ENCODE measurements around the gene SYTL5. TPM values are rescaled to one million over a fixed set of nuclear protein-coding genes. Genes with fewer than 3 reads are reported as not detected.

The SYTL5 gene
- total and polyA plus RNA-seq, 4 donors: 0.09 to 2.8 (median 1.0) TPM

DNA sequence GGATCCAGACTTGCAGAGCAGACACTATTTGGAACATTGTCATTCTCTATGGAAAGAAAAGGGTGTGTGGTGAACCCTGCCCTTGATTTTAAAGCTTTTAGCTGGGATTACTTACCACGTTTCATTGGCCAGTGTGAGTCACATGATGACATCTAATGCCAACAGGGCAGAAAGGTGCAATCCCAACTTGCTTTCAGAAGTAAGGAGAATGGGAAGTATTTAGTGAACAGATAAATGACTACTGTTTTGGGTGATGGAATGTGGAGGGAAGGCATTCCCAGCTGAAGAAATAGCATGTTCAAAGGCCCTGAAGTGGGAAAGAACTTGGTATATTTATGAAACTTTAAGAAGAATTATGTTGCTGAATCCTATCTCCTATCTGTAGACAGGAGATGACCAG, 44.5 kb downstream of the SYTL5 start:
- 77% methylated on average over 1 of the region's 1 CpG for WGBS
- DNase-seq (ENCODE audit: low spot score): no peak

DNA sequence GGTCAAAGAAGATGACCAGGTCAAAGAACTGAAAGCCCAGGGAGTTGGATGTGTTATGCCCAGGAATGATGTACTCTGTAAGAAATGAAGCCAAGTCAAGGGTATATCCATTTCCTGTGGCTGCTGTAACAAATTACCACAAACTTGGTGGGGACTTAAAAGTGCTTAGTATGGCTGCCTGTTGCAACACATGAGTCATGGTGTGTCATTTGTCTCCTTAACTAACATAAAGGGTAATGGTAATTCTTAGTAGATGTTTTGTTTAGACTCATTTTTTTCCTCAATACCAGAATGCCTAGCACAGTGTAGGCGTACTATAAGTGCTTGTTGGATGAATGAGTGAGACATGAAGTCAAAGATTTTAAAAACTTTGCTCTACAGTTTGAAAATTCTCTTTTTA, 45.7 kb downstream of the SYTL5 start:
- no peak for DNase-seq (ENCODE audit: low spot score)
- no peak overlapping the region for H3K27ac ChIP-seq (ENCODE audit: low read depth in 1 of 2, low read length in 2 of 2)
- H3K9me3 ChIP-seq (ENCODE audit: control insufficient read depth in 4 of 4, low read length in 3 of 4): no peaks in the 10 kb centered on the region
- no peak overlapping the region for H3K9ac ChIP-seq (ENCODE audit: low read depth in 1 of 2, low read length in 2 of 2)
- TF ChIP-seq JUND (IDR thresholded peaks at IDR 0.05) (no peak), NR2F2 (IDR thresholded peaks at IDR 0.05) (no peak), HNF4A (conservative IDR thresholded peaks at IDR 0.05) (no peak), SP1 (IDR thresholded peaks at IDR 0.05) (no peak), FOXA1 (IDR thresholded peaks at IDR 0.05) (no peak), FOXA2 (IDR thresholded peaks at IDR 0.05) (no peak), YY1 (IDR thresholded peaks at IDR 0.05) (no peak), TAF1 (conservative IDR thresholded peaks at IDR 0.05) (no peak), HNF4G (IDR thresholded peaks at IDR 0.05) (no peak), RXRA (IDR thresholded peaks at IDR 0.05) (no peak)
- TF ChIP-seq, protein P1, sequence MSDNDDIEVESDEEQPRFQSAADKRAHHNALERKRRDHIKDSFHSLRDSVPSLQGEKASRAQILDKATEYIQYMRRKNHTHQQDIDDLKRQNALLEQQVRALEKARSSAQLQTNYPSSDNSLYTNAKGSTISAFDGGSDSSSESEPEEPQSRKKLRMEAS (IDR thresholded peaks at IDR 0.05): no peak
- TF ChIP-seq, protein P2, sequence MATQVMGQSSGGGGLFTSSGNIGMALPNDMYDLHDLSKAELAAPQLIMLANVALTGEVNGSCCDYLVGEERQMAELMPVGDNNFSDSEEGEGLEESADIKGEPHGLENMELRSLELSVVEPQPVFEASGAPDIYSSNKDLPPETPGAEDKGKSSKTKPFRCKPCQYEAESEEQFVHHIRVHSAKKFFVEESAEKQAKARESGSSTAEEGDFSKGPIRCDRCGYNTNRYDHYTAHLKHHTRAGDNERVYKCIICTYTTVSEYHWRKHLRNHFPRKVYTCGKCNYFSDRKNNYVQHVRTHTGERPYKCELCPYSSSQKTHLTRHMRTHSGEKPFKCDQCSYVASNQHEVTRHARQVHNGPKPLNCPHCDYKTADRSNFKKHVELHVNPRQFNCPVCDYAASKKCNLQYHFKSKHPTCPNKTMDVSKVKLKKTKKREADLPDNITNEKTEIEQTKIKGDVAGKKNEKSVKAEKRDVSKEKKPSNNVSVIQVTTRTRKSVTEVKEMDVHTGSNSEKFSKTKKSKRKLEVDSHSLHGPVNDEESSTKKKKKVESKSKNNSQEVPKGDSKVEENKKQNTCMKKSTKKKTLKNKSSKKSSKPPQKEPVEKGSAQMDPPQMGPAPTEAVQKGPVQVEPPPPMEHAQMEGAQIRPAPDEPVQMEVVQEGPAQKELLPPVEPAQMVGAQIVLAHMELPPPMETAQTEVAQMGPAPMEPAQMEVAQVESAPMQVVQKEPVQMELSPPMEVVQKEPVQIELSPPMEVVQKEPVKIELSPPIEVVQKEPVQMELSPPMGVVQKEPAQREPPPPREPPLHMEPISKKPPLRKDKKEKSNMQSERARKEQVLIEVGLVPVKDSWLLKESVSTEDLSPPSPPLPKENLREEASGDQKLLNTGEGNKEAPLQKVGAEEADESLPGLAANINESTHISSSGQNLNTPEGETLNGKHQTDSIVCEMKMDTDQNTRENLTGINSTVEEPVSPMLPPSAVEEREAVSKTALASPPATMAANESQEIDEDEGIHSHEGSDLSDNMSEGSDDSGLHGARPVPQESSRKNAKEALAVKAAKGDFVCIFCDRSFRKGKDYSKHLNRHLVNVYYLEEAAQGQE (IDR thresholded peaks at IDR 0.05): no peak
- TF ChIP-seq, protein P3, sequence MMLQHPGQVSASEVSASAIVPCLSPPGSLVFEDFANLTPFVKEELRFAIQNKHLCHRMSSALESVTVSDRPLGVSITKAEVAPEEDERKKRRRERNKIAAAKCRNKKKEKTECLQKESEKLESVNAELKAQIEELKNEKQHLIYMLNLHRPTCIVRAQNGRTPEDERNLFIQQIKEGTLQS (IDR thresholded peaks at IDR 0.05): no peak
- TF ChIP-seq, protein P4, sequence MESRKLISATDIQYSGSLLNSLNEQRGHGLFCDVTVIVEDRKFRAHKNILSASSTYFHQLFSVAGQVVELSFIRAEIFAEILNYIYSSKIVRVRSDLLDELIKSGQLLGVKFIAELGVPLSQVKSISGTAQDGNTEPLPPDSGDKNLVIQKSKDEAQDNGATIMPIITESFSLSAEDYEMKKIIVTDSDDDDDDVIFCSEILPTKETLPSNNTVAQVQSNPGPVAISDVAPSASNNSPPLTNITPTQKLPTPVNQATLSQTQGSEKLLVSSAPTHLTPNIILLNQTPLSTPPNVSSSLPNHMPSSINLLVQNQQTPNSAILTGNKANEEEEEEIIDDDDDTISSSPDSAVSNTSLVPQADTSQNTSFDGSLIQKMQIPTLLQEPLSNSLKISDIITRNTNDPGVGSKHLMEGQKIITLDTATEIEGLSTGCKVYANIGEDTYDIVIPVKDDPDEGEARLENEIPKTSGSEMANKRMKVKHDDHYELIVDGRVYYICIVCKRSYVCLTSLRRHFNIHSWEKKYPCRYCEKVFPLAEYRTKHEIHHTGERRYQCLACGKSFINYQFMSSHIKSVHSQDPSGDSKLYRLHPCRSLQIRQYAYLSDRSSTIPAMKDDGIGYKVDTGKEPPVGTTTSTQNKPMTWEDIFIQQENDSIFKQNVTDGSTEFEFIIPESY (IDR thresholded peaks at IDR 0.05): no peak
- WGBS: 85% methylated on average over 1 of the region's 1 CpG
- H3K27me3 ChIP-seq (ENCODE audit: control insufficient read depth in 4 of 4, insufficient read depth in 4 of 4, low read length in 3 of 4): peaks cover 0 to 2% (median 0%) of the 10 kb centered on the region in 4 donors
- no peak overlapping the region for H3K4me3 ChIP-seq (ENCODE audit: low read depth in 1 of 3, low read length in 3 of 3)
- H3K4me1 ChIP-seq (ENCODE audit: control insufficient read depth in 4 of 4, insufficient read depth in 4 of 4, low read length in 3 of 4): no peaks in the 10 kb centered on the region
- no peaks in the 10 kb centered on the region for H3K36me3 ChIP-seq (ENCODE audit: control insufficient read depth in 4 of 4, insufficient read depth in 3 of 4, low read depth in 1 of 4, low read length in 3 of 4)

More for the DNA sequence above, 44.5 kb downstream of the SYTL5 start:
- Histone ChIP-seq H3K36me3 (ENCODE audit: control insufficient read depth in 4 of 4, insufficient read depth in 3 of 4, low read depth in 1 of 4, low read length in 3 of 4) (no peaks in the 10 kb centered on the region), H3K9ac (ENCODE audit: low read depth in 1 of 2, low read length in 2 of 2) (no peak overlapping the region), H3K4me3 (ENCODE audit: low read depth in 1 of 3, low read length in 3 of 3) (no peak overlapping the region), H3K27ac (ENCODE audit: low read depth in 1 of 2, low read length in 2 of 2) (no peak overlapping the region), H3K4me1 (ENCODE audit: control insufficient read depth in 4 of 4, insufficient read depth in 4 of 4, low read length in 3 of 4) (no peaks in the 10 kb centered on the region), H3K9me3 (ENCODE audit: control insufficient read depth in 4 of 4, low read length in 3 of 4) (no peaks in the 10 kb centered on the region), H3K27me3 (ENCODE audit: control insufficient read depth in 4 of 4, insufficient read depth in 4 of 4, low read length in 3 of 4) (peaks cover 0 to 2% (median 0%) of the 10 kb centered on the region in 4 donors)
- TF ChIP-seq RXRA (IDR thresholded peaks at IDR 0.05) (no peak), RAD21 (IDR thresholded peaks at IDR 0.05) (no peak), TAF1 (conservative IDR thresholded peaks at IDR 0.05) (no peak), FOXA2 (IDR thresholded peaks at IDR 0.05) (no peak), EGR1 (IDR thresholded peaks at IDR 0.05; ENCODE audit: low read depth in 2 of 2) (no peak), FOXA1 (IDR thresholded peaks at IDR 0.05) (no peak), HNF4A (conservative IDR thresholded peaks at IDR 0.05) (no peak), NR2F2 (IDR thresholded peaks at IDR 0.05) (no peak)
- TF ChIP-seq, protein P4 (IDR thresholded peaks at IDR 0.05): no peak
- TF ChIP-seq, protein P2 (IDR thresholded peaks at IDR 0.05): no peak

Measured in liver (tissue), 9 donors.